Middle frontal gyrus (tissue), 1 donor: ENCODE results near the gene GAGE10.
"Not testable (repeated sequence)": the region's sequence is repeated elsewhere in the genome, so short reads cannot be mapped to it uniquely, and the experiment has no call there.

Source experiments
- DNase-seq: peaks from one replicate; pipeline ENCODE4 v3.0.0-alpha.2; 2015; ENCODE audit warnings: low spot score; ENCODE audit errors: extremely low spot score

Gene GAGE10

DNA sequence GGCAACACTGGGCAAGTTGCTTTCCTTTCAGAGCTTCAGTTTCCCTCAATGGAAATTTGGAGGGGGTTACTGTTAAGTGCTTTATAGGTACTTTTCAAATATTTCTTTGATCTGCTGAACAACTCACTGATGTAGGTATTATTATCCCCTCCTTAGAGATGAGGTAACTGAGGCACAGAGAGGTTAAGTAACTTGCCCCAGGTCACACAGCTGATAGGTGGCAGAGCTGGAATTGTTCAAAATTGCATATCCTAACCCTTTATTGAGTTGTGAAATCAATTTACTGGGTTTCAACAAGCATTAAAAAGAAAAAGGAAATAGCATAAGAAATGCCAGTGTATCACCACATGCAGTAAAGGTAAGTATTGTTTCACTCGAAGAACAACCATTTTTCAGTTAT, 27.2 kb upstream of the GAGE10 start:
- no peak for DNase-seq

DNA sequence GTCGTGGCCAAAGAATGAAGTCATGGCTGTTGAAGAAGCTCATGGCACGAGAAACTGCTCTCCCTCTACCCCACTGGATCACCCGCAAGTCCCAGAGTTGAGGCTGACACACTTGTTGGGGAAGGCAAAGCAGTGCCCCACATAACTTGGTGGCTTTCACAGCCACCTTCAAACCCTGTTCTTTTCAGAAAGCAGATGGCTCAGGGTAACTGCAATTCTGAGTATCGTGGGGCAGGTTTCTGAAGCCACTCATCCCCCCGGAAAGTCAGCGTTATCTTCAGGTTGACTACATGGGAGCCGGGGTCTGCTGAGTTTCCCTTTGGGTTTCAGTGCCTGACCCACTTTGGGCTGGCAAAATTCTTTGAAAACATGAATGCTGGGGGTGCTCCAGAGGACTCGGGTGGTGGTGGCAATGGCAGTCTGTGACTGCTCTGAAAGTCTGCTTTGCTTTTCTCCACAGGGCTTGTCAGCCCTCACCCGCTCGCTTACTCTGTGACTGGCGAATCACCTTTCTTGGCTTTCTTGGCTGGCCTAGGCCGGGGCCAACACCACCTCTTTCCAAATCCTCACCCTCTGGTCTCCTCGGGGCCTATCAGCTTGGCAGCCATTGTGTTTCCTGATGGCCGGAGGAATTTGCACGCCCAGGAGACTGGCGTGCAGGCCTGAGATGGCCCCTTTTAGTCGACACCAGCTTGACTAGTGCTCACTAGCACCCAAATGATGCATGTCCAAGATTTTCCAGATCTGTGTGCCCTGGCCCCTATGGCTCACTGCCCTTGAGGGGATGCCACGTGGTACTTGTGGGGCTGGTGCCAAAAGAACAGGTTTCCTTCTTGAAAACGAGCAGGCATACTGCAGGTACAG, 26.5 kb upstream of the GAGE10 start:
- no peak for DNase-seq

DNA sequence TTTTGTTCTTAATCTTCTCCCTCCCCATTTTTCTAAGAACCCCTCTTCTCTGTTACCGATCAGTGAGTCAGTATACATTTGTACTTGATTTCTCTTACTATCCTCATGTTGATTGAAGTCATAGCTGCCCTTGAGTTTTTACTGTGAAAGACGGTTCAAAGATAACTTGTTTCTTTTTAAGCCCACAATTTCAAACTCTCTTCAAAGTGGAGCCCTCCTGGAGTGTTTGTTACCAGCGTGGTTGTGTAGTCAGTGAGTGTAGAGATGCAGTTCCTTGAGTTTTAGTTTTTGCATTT, 26.0 kb upstream of the GAGE10 start:
- no peak for DNase-seq

DNA sequence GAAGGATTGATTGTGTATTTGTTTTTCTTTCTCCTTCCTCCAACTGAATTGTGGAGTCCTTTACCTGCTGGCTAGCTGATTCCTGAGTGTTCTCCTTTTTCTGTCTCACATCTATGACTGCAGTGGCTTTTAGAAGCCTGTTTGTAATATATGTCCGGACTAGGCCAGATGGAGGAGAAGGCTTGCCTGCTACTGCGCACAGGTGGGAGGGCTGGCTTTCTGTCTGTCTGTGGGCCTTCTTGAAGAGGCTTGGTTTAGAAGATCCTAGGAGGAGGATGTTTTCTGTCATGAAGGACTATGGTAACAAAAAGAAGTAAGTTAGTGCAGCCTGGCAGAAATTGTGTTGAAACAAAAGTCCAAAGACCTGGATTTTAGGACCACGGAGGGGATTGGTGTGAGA, 25.4 kb upstream of the GAGE10 start:
- DNase-seq, result no peak

DNA sequence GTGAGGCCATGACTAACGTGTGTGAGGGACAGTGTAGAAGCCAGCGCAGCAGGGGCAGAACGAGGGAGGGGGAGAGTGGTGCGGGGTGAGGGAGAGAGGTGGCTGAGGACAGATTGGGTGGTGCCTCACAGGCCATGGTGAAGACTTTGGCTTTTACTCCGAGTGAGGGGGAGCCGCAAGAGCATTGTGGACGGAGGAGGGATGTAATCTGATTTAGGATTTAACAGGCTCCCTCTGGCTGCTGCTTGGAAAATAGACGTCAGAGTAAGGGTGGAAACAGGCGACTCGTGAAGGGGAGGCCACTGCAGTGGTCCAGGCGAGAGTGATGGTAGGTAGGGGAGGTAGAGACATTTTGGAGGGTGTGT, 20.8 kb upstream of the GAGE10 start:
- no peak for DNase-seq

DNA sequence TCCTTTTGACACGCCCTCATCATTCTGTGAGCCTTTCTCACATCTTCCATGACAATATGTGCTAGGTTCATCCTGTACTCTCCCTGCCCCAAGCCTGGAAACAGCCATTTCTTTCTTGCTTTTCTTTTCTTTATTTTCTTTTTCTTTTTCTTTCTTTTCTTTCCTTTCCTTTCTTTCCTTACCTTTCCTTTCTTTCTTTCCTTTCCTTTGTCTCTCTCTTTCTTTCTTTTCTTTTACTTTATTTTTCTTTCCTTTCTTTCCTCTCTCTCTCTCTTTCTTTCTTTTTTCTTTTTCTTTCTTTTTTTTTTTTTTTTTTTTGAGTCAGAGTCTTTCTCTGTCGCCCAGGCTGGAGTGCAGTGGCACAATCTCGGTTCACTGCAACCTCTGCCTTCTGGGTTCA, 19.2 kb upstream of the GAGE10 start:
- no peak for DNase-seq

DNA sequence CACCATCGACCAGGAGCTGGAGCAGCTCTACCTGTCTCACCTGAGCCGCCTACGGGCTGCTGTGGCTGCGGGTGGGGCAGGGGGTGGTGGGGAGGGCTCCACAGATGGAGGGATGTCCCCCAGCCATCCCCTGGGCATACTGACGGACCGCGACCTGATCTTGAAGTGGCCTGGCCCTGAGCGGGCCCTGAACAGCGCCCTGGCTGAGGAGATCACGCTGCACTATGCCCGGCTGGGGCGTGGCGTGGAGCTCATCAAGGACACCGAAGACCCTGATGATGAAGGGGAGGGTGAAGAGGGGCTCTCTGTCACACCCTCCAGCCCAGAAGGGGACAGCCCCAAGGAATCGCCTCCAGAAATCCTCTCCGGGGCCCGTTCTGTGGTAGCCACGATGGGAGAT, 17.3 kb upstream of the GAGE10 start:
- no peak for DNase-seq

DNA sequence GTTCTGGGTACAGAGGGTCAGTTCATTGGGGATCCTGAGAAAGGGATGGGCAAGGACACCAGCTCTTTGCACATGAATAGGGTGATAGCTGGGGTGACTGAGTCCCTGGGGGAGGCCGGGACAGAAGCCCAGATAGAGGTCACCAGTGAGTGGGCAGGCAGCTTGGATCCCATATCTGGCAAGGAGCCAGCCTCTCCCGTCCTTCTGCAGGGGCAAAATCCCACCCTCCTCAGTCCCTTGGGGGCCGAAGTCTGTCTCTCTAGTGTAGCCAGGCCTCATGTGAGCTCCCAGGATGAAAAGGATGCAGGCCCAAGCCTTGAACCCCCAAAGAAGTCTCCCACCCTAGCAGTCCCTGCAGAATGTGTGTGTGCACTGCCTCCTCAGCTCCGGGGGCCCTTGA, 16.9 kb upstream of the GAGE10 start:
- no peak for DNase-seq

DNA sequence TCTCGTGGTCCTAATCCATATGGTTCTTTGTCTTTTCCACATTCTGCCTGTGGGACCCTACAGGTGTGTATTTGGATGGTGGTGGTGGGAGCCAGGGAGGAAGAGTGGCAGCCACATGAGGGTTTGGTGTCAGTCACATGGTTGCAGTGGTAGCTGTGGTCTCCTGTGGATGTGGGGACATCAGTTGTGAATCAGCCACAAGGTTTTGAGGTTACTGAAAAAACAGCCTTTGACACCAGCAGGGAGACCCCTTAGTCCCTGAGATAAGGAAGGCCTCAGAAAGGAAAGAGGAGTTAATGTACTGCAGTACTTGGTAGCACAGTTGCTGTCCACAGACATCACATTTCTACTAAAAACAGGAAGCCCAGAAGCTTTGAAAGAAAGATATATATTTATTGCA, 15.8 kb upstream of the GAGE10 start:
- no peak for DNase-seq

DNA sequence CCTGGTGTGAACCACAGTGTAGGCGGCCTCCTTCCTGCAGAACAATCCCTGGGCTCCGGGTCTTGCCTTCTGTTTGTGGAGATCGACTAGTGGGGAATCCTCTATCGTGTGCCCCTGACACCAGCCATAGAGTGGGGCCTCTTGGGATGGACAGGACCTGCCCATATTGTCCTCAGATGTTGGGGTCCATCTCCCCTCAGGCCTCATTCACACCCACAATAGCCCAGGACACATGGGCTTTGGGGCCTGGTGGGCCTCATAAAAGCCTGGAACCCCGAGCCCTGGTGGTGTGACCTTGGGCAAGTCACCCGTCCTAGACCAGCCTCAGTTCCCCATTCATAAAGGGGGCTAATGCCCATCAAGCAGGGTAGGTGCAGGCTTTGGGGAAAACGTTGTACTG, 13.2 kb upstream of the GAGE10 start:
- DNase-seq, result no peak

DNA sequence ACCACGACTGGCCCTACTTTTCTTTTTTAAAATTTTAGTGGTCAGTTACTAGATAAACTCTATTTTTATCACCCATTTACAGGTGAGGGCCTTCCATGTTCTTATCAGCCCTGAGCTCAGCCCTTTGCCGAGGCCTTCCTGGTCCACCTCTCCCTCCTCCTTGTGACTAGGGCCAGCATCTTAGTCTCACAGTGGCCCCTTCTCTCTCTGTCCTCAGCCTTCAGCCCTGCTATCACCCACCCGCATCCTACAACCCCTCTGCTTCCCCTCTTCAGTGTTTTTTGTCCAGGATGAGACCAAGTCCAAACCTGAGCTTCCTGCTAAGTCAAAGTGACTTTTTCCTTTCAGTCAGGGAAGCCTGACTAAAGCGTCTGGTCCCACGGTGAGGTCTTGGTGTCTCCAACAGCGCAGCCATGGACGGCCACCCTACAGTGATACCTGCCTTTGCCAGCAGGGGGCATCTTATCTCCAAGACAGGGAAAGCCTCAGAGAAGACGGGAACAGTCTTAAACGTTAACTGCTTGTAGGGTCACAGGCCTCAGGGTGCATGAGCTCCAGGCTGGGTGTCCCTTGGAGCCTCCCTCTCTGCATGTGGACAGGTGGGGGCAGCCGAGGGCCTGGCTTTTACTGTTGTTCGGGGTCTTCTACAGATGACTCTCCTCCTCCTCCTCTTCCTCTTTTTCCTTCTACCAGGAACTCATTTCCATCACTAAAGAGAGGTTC, 11.7 kb upstream of the GAGE10 start:
- no peak for DNase-seq

DNA sequence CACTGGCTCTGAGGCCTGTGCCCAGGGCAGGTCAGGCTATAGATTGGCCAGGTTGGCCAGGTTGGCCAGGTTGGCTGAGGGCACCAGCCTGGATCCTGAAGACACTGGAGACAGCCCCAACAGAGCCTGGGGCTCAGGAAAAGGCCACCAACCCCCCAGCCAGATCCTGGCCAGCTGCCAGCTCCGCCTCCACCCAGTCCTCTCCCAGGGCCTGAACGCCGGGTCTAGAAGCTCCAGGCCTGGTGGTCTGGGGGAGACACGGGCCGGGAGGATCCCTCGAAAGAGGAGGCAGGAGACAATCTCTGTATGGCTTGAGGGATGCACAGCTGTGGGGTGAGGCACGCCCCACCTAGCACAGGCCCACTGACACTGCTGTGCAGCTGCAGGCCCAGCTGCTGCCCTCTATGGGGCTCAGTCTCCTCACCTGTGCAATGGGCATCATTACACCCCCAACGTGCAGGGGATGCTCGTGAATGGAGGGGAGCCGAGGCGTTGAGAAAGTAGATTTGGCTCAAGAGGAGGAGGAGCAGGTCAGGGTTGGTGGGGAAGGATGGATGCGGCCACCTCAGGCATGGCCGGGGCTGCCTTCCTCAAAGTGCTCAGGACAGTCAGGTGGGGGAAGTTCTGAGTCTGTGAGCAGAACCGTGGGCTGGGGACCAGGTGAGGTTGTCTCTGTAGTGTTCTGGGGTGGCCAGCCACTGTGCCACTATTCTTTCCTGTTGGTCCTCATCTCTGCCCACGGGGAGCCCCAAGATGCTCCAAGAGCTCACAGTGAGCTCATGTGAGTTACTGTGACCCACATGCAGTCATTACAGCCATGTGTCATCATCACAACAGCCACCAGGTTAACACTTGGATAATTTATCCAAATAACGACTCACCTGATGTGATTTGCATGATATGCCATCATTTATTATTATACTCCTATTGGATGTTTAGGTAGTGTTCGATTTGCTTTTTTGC, 10.8 kb upstream of the GAGE10 start:
- no peak for DNase-seq

DNA sequence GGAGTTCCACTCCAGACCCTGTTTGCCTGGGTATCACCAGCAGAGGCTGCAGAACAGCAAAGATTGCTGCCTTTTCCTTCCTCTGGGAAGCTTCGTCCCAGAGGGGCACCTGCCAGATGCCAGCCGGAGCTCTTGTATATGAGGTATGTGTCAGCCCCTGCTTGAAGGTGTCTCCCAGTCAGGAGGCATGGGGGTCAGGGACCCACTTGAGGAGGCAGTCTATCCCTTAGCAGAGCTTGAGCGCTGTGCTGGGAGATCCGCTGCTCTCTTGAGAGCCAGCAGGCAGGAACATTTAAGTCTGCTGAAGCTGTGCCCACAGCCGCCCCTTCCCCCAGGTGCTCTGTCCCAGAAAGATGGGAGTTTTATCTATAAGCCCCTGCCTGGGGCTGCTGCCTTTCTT, 4.2 kb upstream of the GAGE10 start:
- not testable (repeated sequence) for DNase-seq

DNA sequence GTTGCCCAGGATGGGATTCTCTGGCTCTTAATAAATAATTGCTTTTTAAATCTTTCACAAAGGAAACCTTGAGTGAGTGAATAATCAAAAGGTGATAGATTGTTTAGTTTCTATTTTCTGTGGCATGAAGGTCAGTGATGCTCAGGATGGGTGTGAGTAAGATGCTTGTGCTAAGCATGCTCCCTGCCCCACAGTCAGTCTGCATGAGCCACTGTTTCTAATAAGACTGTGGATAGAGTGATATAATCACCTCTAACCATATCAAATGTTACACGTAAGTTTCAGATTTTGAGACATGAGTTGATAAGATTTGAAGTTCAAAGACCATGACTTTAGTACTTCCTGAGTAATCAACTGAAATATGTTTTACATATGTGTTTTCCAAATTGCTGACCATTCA, 2.7 kb upstream of the GAGE10 start:
- DNase-seq, result no peak

DNA sequence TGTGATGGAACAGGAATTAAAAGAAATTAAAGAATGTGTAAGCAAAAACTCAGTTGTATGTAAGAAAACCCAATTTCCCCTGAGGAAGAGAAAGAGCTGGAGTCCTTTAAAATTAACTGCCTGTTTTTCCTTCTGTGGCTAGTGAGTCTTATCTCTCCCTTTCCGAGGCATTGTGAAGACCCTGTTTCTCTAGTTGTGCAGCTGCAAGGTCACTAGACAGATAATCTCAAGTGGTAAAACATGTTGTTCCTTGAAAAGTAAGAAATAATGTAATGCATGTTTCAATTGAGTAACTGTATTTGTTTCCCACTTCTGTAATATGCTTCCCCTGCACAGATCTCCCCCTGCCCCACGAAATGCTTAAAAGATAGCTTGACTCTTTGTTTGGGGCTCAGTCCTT, 4.3 kb downstream of the GAGE10 start:
- not testable (repeated sequence) for DNase-seq

DNA sequence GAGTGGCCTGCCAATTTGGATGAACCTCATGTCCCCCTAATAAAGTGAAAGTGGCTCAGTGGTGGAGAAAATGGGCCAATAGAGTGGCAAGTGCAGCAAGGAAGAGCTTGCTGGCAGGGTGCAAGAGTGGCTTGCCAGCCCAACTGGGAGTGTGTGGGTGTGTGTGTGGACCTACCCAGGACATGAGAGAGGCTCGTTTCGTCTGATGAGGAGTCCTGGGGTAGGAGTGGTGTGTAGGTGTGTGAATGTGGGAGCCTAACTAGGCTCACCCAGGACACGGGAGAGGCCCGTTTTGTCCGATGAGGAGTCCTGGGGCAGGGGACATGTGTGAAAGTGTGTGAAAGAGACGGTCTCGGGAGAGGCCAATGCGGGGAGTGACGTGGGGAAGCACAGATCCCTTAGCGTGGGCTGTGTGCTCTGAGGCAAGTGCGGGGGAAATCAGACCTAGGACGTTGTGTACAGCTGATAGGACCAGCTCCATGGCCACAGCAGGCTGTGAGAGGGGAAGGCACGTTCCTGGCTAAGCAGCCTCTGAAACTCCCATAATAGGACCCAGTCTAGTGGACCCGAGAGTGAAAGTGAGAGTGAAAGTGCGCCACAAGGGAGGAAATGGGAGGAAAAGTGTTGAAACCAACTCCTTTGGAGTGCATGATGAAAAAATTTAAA, 5.3 kb downstream of the GAGE10 start:
- DNase-seq, result no peak

DNA sequence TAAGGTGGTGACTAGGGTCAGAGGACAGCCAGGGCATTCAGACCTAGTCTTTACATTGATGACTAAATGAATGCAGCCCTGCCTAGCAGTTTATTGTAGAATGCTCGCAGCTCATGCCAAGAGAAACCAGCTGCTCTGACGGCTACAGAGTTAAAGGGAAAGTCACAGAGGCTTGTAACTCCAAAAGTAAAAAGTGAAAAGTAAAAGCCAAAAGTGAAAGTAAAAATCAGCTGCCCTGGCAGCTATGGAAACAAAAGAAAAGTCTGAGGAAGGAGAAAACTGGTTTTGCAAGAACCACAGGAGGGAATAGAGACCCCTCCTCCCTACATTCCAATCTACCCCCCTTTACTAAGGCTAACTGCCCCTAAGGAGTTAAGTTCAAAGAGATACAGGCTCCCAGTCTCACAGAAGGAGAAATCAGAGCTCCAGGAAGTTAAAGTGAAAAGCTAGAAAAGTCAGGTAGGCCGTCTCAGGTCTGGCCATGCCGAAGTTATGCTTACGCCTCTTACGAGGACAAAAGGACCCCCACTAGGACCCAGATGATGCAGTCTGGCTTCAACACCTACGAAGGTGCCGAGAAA, 6.0 kb downstream of the GAGE10 start:
- DNase-seq, result no peak

DNA sequence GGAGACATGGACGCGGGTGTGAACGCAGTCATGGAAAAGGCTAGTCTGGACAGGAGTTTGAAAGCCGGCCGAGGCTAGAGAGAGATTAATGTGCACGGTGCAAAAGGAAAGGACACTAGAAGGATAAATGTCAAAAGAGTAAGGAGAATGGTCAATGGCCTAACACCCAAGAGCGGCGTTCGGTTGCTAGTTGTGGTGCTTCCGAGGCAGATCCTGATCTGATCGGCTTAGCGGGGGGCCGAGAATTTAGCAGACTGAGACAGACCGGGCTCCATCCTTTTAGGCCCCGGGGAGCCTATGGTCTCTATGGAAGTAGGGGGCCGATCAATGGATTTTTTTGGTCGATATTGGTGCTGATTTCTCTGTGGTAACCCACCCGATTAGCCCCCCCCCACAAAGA, 6.9 kb downstream of the GAGE10 start:
- DNase-seq, result no peak

DNA sequence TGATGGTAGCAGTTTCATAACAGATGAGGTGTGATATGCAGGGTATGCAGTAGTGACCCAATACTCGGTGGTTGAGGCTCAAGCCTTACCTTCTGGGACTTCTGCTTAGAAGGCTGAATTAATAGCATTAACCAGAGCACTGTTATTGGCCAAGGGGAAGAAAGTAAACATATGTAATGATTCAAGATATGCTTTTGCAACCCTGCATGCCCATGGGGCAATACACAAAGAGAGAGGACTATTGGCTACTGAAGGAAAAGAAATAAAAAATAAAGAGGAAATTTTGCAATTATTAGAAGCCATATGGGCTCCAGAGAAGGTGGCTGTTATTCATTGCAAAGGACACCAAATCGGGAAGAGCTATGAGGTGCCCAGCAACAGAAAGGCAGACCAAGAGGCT, 8.7 kb downstream of the GAGE10 start:
- no peak for DNase-seq

DNA sequence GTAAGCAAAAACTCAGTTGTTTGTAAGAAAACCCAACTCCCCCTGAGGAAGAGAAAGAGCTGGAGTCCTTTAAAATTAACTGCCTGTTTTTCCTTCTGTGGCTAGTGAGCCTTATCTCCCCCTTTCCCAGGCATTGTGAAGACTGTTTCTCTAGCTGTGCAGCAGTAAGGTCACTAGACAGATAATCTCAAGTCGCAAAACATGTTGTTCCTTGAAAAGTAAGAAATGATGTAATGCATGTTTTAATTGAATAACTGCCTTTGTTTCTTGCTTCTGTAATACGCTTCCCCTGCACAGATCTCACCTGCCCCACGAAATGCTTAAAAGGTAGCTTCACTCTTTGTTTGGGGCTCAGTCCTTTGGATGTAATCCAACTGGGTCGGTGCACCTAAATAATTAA, 12.6 kb downstream of the GAGE10 start:
- no peak for DNase-seq

DNA sequence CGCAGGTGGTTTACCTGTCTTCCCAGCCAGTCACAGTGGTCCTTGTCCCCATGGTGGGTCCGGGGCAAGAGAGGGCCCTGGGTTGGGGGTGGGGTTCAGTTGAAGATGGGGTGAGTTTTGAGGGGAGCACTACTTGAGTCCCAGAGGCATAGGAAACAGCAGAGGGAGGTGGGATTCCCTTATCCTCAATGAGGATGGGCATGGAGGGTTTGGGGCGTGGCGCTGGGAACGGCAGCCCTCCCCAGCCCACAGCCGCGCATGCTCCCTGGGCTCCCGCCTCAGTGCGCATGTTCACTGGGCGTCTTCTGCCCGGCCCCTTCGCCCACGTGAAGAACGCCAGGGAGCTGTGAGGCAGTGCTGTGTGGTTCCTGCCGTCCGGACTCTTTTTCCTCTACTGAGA, 18.3 kb downstream of the GAGE10 start, which contains the start of gene GAGE12J:
Gene GAGE12J (plus strand): TSS at position 301 of the 400 bp plus-strand sequence. CDS start 1,157 bp downstream, outside the sequence.
- not testable (repeated sequence) for DNase-seq
